Upper lobe of left lung (tissue), 4 donors: ENCODE data around the gene XYLT2.

Source experiments
- EP300 ChIP-seq, 4 donors: sonication (generic); formaldehyde crosslinking; IDR thresholded peaks; one replicate each; pipeline ENCODE4 v1.5.1; 2017; ENCODE audit warnings: antibody characterized with exemption in 4 of 4, control low read depth in 2 of 4
- POLR2AphosphoS5 ChIP-seq, 2 donors: sonication (generic); formaldehyde crosslinking; IDR thresholded peaks; one replicate each; pipeline ENCODE4 v1.5.1; 2017; ENCODE audit warnings: antibody characterized with exemption in 2 of 2
- TF ChIP-seq, protein P1 (sequence below), 6 experiments: fragments of 450-650 bp in 4 of 6; fragments of 200-600 bp in 2 of 6; sonication (generic) in 2 of 6; IDR thresholded peaks; one replicate each; pipeline ENCODE4 v1.5.1; 2016 to 2019; ENCODE audit warnings: antibody characterized with exemption in 6 of 6

DNA sequence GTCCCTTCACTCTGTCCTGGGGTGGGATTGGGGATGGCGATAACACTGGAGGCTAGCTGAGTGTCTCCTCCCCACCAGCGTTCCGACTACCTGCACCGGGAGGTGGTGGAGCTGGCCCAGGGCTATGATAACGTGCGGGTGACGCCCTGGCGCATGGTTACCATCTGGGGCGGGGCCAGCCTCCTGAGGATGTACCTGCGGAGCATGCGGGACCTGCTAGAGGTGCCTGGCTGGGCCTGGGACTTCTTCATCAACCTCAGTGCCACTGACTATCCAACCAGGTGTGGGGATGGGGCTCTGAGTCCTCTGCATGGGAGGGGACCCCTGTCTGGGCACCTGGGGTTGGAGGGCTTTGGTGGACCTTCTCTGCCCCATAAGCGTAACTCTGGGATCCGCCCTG is 8.8 kb downstream of the XYLT2 start:
- TF ChIP-seq, protein P1, sequence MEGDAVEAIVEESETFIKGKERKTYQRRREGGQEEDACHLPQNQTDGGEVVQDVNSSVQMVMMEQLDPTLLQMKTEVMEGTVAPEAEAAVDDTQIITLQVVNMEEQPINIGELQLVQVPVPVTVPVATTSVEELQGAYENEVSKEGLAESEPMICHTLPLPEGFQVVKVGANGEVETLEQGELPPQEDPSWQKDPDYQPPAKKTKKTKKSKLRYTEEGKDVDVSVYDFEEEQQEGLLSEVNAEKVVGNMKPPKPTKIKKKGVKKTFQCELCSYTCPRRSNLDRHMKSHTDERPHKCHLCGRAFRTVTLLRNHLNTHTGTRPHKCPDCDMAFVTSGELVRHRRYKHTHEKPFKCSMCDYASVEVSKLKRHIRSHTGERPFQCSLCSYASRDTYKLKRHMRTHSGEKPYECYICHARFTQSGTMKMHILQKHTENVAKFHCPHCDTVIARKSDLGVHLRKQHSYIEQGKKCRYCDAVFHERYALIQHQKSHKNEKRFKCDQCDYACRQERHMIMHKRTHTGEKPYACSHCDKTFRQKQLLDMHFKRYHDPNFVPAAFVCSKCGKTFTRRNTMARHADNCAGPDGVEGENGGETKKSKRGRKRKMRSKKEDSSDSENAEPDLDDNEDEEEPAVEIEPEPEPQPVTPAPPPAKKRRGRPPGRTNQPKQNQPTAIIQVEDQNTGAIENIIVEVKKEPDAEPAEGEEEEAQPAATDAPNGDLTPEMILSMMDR (IDR thresholded peaks at IDR 0.05) = no peak
- TF ChIP-seq POLR2AphosphoS5 (IDR thresholded peaks at IDR 0.05) (no peak), EP300 (IDR thresholded peaks at IDR 0.05) (no peak)
